Activated T-helper 2 cell treated with anti-CD3 and anti-CD28 coated beads, Interferon-gamma antibody, Interleukin-2, Interleukin-4, amounts not matched to agents 10 μg/mL and 5 μg/mL and 100 μg/mL, durations not matched to agents 14 hours and 24 hours and 36 hours (primary cell): ENCODE results near the gene KIAA1614. TPM values are rescaled to one million over a fixed set of nuclear protein-coding genes. Genes with fewer than 3 reads are reported as not detected.

Experiments
- DNase-seq: peaks from one replicate; pipeline ENCODE4 v3.0.0; 2021; ENCODE audit warnings: low spot score
- H3K27ac Mint-ChIP-seq: one replicate; pipeline ENCODE4 v1.8.0; 2021; ENCODE audit warnings: mixed read lengths
- H3K27me3 Mint-ChIP-seq: one replicate; pipeline ENCODE4 v1.8.0; 2021; ENCODE audit warnings: low read depth, mixed read lengths
- H3K36me3 Mint-ChIP-seq: one replicate; pipeline ENCODE4 v1.8.0; 2021; ENCODE audit warnings: low read depth, mixed read lengths
- H3K4me1 Mint-ChIP-seq: one replicate; pipeline ENCODE4 v1.8.0; 2021; ENCODE audit warnings: low read depth, mixed read lengths
- H3K4me3 Mint-ChIP-seq: one replicate; pipeline ENCODE4 v1.8.0; 2021; ENCODE audit warnings: low read depth, mild to moderate bottlenecking, moderate library complexity, mixed read lengths
- H3K9me3 Mint-ChIP-seq: one replicate; pipeline ENCODE4 v1.8.0; 2021; ENCODE audit warnings: mixed read lengths
- intact Hi-C: fragments of 100-400 bp; cut with micrococcal nuclease; formaldehyde crosslinking; loops from one replicate; pipeline ENCODE4 v1.15.1; 2023
- total RNA-seq: library from RNA; stranded (reverse); gene quantifications from 2 replicates; pipeline ENCODE4 v1.2.3, GENCODE V29; 2022

KIAA1614 gene
- total RNA-seq, 1 donor from 2014 or later = 0.09 TPM

- H3K4me3 Mint-ChIP-seq = no peak overlapping the region
- intact Hi-C loops = no loop called here
- no peaks in the 10 kb centered on the region for H3K36me3 Mint-ChIP-seq
- H3K4me1 Mint-ChIP-seq = no peaks in the 10 kb centered on the region
- H3K27me3 Mint-ChIP-seq = no peaks in the 10 kb centered on the region
- DNase-seq = no peak
- no peaks in the 10 kb centered on the region for H3K9me3 Mint-ChIP-seq
- H3K27ac Mint-ChIP-seq = no peak overlapping the region
These were observed 10.5 kb downstream of the KIAA1614 start for GRCh38 chr1:180923021-180923841.

DNA sequence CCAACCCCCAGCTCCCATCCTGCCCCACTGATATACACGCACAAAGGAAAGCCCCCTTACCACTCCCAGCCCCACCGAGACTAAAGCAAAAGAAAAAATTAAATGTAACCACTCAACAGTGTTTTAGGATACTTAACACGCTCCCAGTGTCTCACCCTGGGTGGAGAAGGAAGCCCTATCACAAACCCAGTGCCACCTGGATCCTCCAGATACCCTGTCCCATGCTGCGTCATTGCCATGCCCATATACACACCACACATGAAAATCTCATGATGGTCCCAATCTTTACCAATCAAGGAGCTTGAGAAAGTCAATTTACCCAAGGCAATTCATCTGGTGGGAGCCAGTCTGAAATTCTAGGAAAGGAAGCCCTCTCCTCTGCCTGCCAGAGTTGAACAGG, 11.2 kb downstream of the KIAA1614 start:
- Mint-ChIP-seq H3K9me3 (no peaks in the 10 kb centered on the region), H3K27me3 (no peaks in the 10 kb centered on the region), H3K4me1 (no peaks in the 10 kb centered on the region), H3K4me3 (no peak overlapping the region), H3K27ac (no peak overlapping the region), H3K36me3 (no peaks in the 10 kb centered on the region)
- intact Hi-C loops = no loop called here
- no peak for DNase-seq

GRCh38 chr1:180924939-180925338, 12.2 kb downstream of the KIAA1614 start:
- Mint-ChIP-seq H3K9me3 (no peaks in the 10 kb centered on the region), H3K27ac (no peak overlapping the region), H3K4me3 (no peak overlapping the region), H3K36me3 (no peaks in the 10 kb centered on the region), H3K4me1 (no peaks in the 10 kb centered on the region), H3K27me3 (no peaks in the 10 kb centered on the region)
- no peak for DNase-seq
- intact Hi-C loops = no loop called here

- intact Hi-C loops = no loop called here
- Mint-ChIP-seq H3K9me3 (no peaks in the 10 kb centered on the region), H3K27ac (no peak overlapping the region), H3K4me3 (no peak overlapping the region), H3K4me1 (no peaks in the 10 kb centered on the region), H3K27me3 (no peaks in the 10 kb centered on the region), H3K36me3 (no peaks in the 10 kb centered on the region)
- DNase-seq = no peak
These were observed 12.9 kb downstream of the KIAA1614 start for GRCh38 chr1:180925471-180926051.

GRCh38 chr1:180926164-180926981, 13.7 kb downstream of the KIAA1614 start:
- no peaks in the 10 kb centered on the region for H3K36me3 Mint-ChIP-seq
- intact Hi-C loops = no loop called here
- H3K9me3 Mint-ChIP-seq = no peaks in the 10 kb centered on the region
- H3K4me1 Mint-ChIP-seq = no peaks in the 10 kb centered on the region
- no peak overlapping the region for H3K27ac Mint-ChIP-seq
- no peak for DNase-seq
- H3K4me3 Mint-ChIP-seq = no peak overlapping the region
- H3K27me3 Mint-ChIP-seq = no peaks in the 10 kb centered on the region

- no peaks in the 10 kb centered on the region for H3K9me3 Mint-ChIP-seq
- H3K4me1 Mint-ChIP-seq = no peaks in the 10 kb centered on the region
These were observed 14.7 kb downstream of the KIAA1614 start for GRCh38 chr1:180927348-180927747.

DNA sequence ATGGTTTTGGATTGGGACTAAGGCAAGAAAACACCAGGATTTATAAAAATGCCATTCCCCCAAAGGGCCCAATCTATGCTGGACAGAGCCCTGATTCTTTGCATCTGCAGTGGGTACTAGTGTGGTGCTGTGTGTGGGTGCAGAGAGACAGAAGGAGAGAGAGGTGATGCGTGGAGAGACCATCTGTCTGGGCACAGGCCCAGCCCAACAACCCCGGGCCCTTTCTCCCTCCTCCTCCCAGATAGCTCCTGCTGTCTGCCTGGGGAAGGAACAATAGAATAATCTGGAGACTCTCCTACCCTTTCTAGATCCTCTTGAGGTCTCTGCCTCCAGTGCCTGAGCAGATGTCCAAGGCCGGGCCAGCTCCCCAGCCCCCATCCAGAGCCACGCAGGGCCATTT, 15.1 kb downstream of the KIAA1614 start:
- H3K4me1 Mint-ChIP-seq = no peaks in the 10 kb centered on the region
- DNase-seq = no peak
- intact Hi-C loops = no loop called here
- H3K36me3 Mint-ChIP-seq = no peaks in the 10 kb centered on the region
- no peaks in the 10 kb centered on the region for H3K9me3 Mint-ChIP-seq
- no peak overlapping the region for H3K27ac Mint-ChIP-seq
- no peaks in the 10 kb centered on the region for H3K27me3 Mint-ChIP-seq
- no peak overlapping the region for H3K4me3 Mint-ChIP-seq

More at GRCh38 chr1:180927348-180927747, 14.7 kb downstream of the KIAA1614 start:
- DNase-seq = no peak
- intact Hi-C loops = no loop called here
- Mint-ChIP-seq H3K4me3 (no peak overlapping the region), H3K36me3 (no peaks in the 10 kb centered on the region), H3K27ac (no peak overlapping the region), H3K27me3 (no peaks in the 10 kb centered on the region)

- Mint-ChIP-seq H3K4me3 (no peak overlapping the region), H3K27me3 (no peaks in the 10 kb centered on the region), H3K4me1 (no peaks in the 10 kb centered on the region), H3K36me3 (no peaks in the 10 kb centered on the region), H3K9me3 (no peaks in the 10 kb centered on the region), H3K27ac (no peak overlapping the region)
- no peak for DNase-seq
- intact Hi-C loops = no loop called here
These were observed 15.9 kb downstream of the KIAA1614 start for GRCh38 chr1:180928331-180929230.

GRCh38 chr1:180929389-180929788, 16.7 kb downstream of the KIAA1614 start:
- Mint-ChIP-seq H3K9me3 (no peaks in the 10 kb centered on the region), H3K27me3 (no peaks in the 10 kb centered on the region)
- no peak for DNase-seq

DNA sequence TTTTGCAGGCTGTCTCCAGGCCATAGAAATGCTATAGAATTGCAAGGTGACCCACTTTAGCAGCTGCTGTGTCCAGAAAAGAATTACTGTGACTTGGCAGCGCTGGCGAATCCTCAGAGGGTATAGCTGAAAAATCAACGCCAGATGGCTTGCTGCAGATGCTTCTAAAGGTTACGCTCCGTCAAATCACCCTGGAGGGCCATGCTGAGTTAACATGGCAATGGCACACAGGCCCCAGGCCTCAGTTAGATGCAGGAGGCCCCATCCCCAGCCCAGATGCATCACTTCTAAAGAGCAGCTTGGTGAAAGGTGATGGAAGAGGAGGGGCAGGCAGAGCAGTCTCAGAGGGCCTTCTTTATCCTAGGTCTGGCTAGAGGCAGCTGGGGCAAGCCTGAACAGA, 18.0 kb downstream of the KIAA1614 start:
- H3K27me3 Mint-ChIP-seq = no peaks in the 10 kb centered on the region
- H3K4me3 Mint-ChIP-seq = no peak overlapping the region
- intact Hi-C loops = no loop called here
- DNase-seq = no peak
- peaks cover 3% of the 10 kb centered on the region for H3K4me1 Mint-ChIP-seq
- no peaks in the 10 kb centered on the region for H3K9me3 Mint-ChIP-seq
- H3K36me3 Mint-ChIP-seq = no peaks in the 10 kb centered on the region
- H3K27ac Mint-ChIP-seq = no peak overlapping the region

More at GRCh38 chr1:180929389-180929788, 16.7 kb downstream of the KIAA1614 start:
- Mint-ChIP-seq H3K36me3 (no peaks in the 10 kb centered on the region), H3K27ac (no peak overlapping the region), H3K4me1 (peaks cover under 1% of the 10 kb centered on the region), H3K4me3 (no peak overlapping the region)
- intact Hi-C loops = no loop called here

DNA sequence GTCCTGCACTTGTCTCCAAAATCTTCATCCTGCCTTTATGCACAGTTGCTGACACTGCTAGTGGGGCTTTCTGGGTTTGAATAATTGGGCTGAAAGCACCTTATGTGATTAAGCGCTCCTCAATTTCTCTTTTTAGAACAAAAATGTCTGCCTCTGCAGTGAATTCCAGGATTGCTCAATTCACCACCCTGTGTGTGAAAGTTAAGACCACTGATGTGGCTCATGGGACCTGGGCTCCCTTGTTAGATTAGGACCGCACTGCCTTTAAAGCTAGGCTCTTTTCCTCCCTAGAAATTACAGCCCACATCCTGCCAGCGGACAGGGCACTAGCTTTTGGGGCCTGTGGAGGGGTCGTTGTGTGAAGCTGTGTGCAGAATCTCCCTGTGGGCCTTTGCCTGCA, 18.8 kb downstream of the KIAA1614 start:
- Mint-ChIP-seq H3K27me3 (no peaks in the 10 kb centered on the region), H3K27ac (no peak overlapping the region), H3K9me3 (no peaks in the 10 kb centered on the region), H3K4me1 (peaks cover 3% of the 10 kb centered on the region), H3K36me3 (no peaks in the 10 kb centered on the region), H3K4me3 (no peak overlapping the region)
- intact Hi-C loops = no loop called here
- DNase-seq = no peak

- H3K27ac Mint-ChIP-seq = no peak overlapping the region
These were observed 19.7 kb downstream of the KIAA1614 start for GRCh38 chr1:180932378-180932777.

More at GRCh38 chr1:180932378-180932777, 19.7 kb downstream of the KIAA1614 start:
- intact Hi-C loops = no loop called here
- Mint-ChIP-seq H3K4me1 (peaks cover 3% of the 10 kb centered on the region), H3K4me3 (no peak overlapping the region), H3K27me3 (no peaks in the 10 kb centered on the region), H3K36me3 (no peaks in the 10 kb centered on the region), H3K9me3 (no peaks in the 10 kb centered on the region)
- DNase-seq = no peak
